ENCODE results near the gene TOR1B.

TOR1B gene

GRCh38 chr9:129848712-129849441 is 45.9 kb downstream of the TOR1B start:
- Histone ChIP-seq H3K36me3 (ENCODE audit: control insufficient read depth, low read length) (peaks cover 11% of the 10 kb centered on the region), H3K27ac (ENCODE audit: low read depth, low read length) (no peak overlapping the region)

DNA sequence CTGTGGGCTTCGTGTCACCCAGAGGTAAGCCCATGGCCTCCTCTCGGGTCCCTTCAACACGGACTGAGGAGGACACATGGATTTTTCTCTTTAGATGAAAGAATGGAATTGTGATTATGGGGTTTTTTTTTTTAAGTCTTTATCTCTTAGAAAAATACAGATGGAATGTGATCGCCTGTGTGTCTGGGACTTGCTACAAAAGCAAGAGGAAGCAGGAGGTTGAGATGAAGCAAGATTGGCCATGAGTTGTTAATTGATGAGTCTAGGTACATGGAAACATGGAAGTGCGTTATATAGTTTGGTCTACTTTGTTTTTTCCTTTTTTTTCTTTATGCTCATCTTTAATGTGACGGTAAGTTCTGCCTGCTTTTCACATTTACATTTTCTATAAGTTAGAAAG is 46.9 kb downstream of the TOR1B start:
- Histone ChIP-seq H3K27me3 (ENCODE audit: control insufficient read depth, low read length) (no peaks in the 10 kb centered on the region), H4K20me1 (ENCODE audit: control insufficient read depth, insufficient read depth, low read depth, low read length) (no peaks in the 10 kb centered on the region), H3K4me2 (ENCODE audit: low read length) (no peak overlapping the region), H3K9me3 (ENCODE audit: control insufficient read depth, insufficient read depth, low read length) (no peaks in the 10 kb centered on the region), H3K4me3 (ENCODE audit: low read length) (no peak overlapping the region), H3K27ac (ENCODE audit: low read depth, low read length) (no peak overlapping the region), H3K9me2 (replicated peaks; ENCODE audit: control insufficient read depth, low read length) (no peaks in the 10 kb centered on the region), H3F3A (ENCODE audit: control insufficient read depth, insufficient read depth) (no peaks in the 10 kb centered on the region), H3K36me3 (ENCODE audit: control insufficient read depth, low read length) (peaks cover 11% of the 10 kb centered on the region), H3K79me2 (ENCODE audit: control insufficient read depth, low read length) (no peaks in the 10 kb centered on the region), H3K4me1 (ENCODE audit: control insufficient read depth, low read length) (no peaks in the 10 kb centered on the region)
- no peak for TF ChIP-seq EZH2phosphoT487 (IDR thresholded peaks at IDR 0.05; ENCODE audit: borderline replicate concordance, low read length)

More at GRCh38 chr9:129848712-129849441, 45.9 kb downstream of the TOR1B start:
- Histone ChIP-seq H3K27me3 (ENCODE audit: control insufficient read depth, low read length) (no peaks in the 10 kb centered on the region), H3K4me2 (ENCODE audit: low read length) (no peak overlapping the region), H3F3A (ENCODE audit: control insufficient read depth, insufficient read depth) (no peaks in the 10 kb centered on the region), H3K4me1 (ENCODE audit: control insufficient read depth, low read length) (no peaks in the 10 kb centered on the region), H3K79me2 (ENCODE audit: control insufficient read depth, low read length) (no peaks in the 10 kb centered on the region), H3K9me3 (ENCODE audit: control insufficient read depth, insufficient read depth, low read length) (no peaks in the 10 kb centered on the region), H4K20me1 (ENCODE audit: control insufficient read depth, insufficient read depth, low read depth, low read length) (no peaks in the 10 kb centered on the region), H3K9me2 (replicated peaks; ENCODE audit: control insufficient read depth, low read length) (no peaks in the 10 kb centered on the region), H3K4me3 (ENCODE audit: low read length) (no peak overlapping the region)
- TF ChIP-seq EZH2phosphoT487 (IDR thresholded peaks at IDR 0.05; ENCODE audit: borderline replicate concordance, low read length) = no peak
- TF ChIP-seq, protein P1, sequence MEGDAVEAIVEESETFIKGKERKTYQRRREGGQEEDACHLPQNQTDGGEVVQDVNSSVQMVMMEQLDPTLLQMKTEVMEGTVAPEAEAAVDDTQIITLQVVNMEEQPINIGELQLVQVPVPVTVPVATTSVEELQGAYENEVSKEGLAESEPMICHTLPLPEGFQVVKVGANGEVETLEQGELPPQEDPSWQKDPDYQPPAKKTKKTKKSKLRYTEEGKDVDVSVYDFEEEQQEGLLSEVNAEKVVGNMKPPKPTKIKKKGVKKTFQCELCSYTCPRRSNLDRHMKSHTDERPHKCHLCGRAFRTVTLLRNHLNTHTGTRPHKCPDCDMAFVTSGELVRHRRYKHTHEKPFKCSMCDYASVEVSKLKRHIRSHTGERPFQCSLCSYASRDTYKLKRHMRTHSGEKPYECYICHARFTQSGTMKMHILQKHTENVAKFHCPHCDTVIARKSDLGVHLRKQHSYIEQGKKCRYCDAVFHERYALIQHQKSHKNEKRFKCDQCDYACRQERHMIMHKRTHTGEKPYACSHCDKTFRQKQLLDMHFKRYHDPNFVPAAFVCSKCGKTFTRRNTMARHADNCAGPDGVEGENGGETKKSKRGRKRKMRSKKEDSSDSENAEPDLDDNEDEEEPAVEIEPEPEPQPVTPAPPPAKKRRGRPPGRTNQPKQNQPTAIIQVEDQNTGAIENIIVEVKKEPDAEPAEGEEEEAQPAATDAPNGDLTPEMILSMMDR (IDR thresholded peaks at IDR 0.05; ENCODE audit: low read depth, low read length, poor library complexity, severe bottlenecking) = no peak

GRCh38 chr9:129850821-129851550 is 48.0 kb downstream of the TOR1B start:
- Histone ChIP-seq H4K20me1 (ENCODE audit: control insufficient read depth, insufficient read depth, low read depth, low read length) (no peaks in the 10 kb centered on the region), H3K4me3 (ENCODE audit: low read length) (no peak overlapping the region), H3K9me2 (replicated peaks; ENCODE audit: control insufficient read depth, low read length) (no peaks in the 10 kb centered on the region), H3K9me3 (ENCODE audit: control insufficient read depth, insufficient read depth, low read length) (no peaks in the 10 kb centered on the region), H3K27me3 (ENCODE audit: control insufficient read depth, low read length) (no peaks in the 10 kb centered on the region), H3K4me1 (ENCODE audit: control insufficient read depth, low read length) (no peaks in the 10 kb centered on the region), H3K79me2 (ENCODE audit: control insufficient read depth, low read length) (no peaks in the 10 kb centered on the region), H3F3A (ENCODE audit: control insufficient read depth, insufficient read depth) (no peaks in the 10 kb centered on the region), H3K36me3 (ENCODE audit: control insufficient read depth, low read length) (peaks cover 11% of the 10 kb centered on the region), H3K4me2 (ENCODE audit: low read length) (no peak overlapping the region), H3K27ac (ENCODE audit: low read depth, low read length) (no peak overlapping the region)
- TF ChIP-seq, protein P1 (IDR thresholded peaks at IDR 0.05; ENCODE audit: low read depth, low read length, poor library complexity, severe bottlenecking) = no peak
- no peak for TF ChIP-seq EZH2phosphoT487 (IDR thresholded peaks at IDR 0.05; ENCODE audit: borderline replicate concordance, low read length)

DNA sequence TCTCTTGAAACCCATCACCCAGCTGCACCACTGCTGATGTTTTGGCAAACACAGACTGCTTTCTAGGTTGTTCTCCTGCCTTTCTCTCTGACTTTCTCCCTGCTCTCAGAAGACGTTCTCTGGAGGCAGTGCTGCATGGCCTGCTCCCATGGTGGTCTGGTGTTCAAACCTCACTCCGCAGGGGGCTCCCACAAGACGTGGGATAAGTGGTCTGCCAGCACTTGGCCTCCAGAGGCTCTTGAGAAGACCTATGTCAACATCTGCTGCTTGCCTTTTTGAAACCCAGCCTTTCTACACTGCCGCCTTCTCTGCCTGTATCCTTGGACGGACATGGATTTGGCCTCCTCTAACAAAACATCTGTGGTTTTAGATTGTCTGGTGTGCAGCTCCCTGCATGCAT is 48.8 kb downstream of the TOR1B start:
- Histone ChIP-seq H3K36me3 (ENCODE audit: control insufficient read depth, low read length) (peaks cover 11% of the 10 kb centered on the region), H3K4me3 (ENCODE audit: low read length) (no peak overlapping the region)
- no peak for TF ChIP-seq EZH2phosphoT487 (IDR thresholded peaks at IDR 0.05; ENCODE audit: borderline replicate concordance, low read length)
- TF ChIP-seq, protein P1 (IDR thresholded peaks at IDR 0.05; ENCODE audit: low read depth, low read length, poor library complexity, severe bottlenecking) = no peak

More for the DNA sequence above, 48.8 kb downstream of the TOR1B start:
- no peaks in the 10 kb centered on the region for H3K79me2 ChIP-seq (ENCODE audit: control insufficient read depth, low read length)
- H3K27ac ChIP-seq (ENCODE audit: low read depth, low read length) = no peak overlapping the region
- H3F3A ChIP-seq (ENCODE audit: control insufficient read depth, insufficient read depth) = no peaks in the 10 kb centered on the region
- H4K20me1 ChIP-seq (ENCODE audit: control insufficient read depth, insufficient read depth, low read depth, low read length) = no peaks in the 10 kb centered on the region
- no peak overlapping the region for H3K4me2 ChIP-seq (ENCODE audit: low read length)
- no peaks in the 10 kb centered on the region for H3K9me2 ChIP-seq (replicated peaks; ENCODE audit: control insufficient read depth, low read length)
- no peaks in the 10 kb centered on the region for H3K4me1 ChIP-seq (ENCODE audit: control insufficient read depth, low read length)
- H3K27me3 ChIP-seq (ENCODE audit: control insufficient read depth, low read length) = no peaks in the 10 kb centered on the region
- H3K9me3 ChIP-seq (ENCODE audit: control insufficient read depth, insufficient read depth, low read length) = no peaks in the 10 kb centered on the region

Data from DOHH2 (cell line).